ENCODE results near the gene PARD3.

DNA sequence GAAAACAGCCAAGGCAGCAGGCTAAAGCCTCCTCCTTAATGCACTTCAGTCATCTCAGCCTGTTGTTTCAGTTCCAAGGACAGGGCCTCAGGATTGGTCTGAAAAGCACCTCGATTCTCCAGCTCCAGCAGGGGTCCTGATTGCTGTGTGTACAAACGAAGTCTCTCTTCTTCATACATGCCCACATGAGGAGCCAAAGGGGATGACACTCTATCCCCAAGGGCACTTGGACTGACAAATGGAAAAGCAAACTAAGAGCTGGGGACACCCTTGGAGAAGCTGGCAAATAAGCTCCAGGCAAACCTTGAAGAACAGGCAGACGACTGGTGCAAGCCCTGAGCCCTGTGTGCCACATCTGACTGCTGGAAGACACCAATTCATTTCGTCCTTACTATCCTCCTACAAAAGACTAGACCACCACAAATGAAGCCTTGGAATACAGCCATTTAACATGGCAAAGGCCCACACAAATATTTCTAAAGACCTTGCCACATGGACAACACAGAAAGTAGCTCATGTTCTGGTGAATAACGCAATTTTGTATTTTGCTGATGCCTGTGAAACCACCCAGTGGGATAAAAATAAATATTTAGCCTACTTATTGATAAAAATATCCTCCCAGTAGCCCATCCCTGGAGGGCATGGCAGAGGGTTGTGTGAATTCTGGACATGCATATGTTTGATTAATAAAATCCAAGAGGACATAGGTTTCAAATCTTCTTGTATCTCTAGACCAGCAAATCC lies 61.9 kb downstream of the PARD3 start:
- TF ChIP-seq EZH2 (IDR thresholded peaks at IDR 0.05; ENCODE audit: borderline replicate concordance), result no peak
- TF ChIP-seq, protein P1, sequence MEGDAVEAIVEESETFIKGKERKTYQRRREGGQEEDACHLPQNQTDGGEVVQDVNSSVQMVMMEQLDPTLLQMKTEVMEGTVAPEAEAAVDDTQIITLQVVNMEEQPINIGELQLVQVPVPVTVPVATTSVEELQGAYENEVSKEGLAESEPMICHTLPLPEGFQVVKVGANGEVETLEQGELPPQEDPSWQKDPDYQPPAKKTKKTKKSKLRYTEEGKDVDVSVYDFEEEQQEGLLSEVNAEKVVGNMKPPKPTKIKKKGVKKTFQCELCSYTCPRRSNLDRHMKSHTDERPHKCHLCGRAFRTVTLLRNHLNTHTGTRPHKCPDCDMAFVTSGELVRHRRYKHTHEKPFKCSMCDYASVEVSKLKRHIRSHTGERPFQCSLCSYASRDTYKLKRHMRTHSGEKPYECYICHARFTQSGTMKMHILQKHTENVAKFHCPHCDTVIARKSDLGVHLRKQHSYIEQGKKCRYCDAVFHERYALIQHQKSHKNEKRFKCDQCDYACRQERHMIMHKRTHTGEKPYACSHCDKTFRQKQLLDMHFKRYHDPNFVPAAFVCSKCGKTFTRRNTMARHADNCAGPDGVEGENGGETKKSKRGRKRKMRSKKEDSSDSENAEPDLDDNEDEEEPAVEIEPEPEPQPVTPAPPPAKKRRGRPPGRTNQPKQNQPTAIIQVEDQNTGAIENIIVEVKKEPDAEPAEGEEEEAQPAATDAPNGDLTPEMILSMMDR (IDR thresholded peaks at IDR 0.05; ENCODE audit: poor library complexity), result no peak
- no peak for TF ChIP-seq EZH2phosphoT487 (IDR thresholded peaks at IDR 0.05; ENCODE audit: low read depth, severe bottlenecking, unreplicated experiment)
